OCI-LY7 (cell line): Measurements from ENCODE around the gene GNPTG. TPM values are rescaled to one million over a fixed set of nuclear protein-coding genes. Genes with fewer than 3 reads are reported as not detected.

Source experiments
- BruUV-seq: library from RNA; stranded (reverse); fragments of 400-500 nt; replicated peaks from 2 replicates; lab custom pipeline; 2021; lab: Mats Ljungman, UMichigan
- CTCF ChIA-PET: fragments of 300-600 bp; sonication (Branson Sonifier 250); formaldehyde crosslinking; loops from one replicate; lab custom pipeline; 2022; ENCODE audit warnings: antibody characterized with exemption; ENCODE audit not compliant: unreplicated experiment; lab: Charles Lee
- POLR2A ChIA-PET: fragments of 300-600 bp; sonication (Branson Sonifier 250); formaldehyde crosslinking; loops from one replicate; lab custom pipeline; 2022; ENCODE audit warnings: antibody characterized with exemption; lab: Charles Lee
- DNase-seq: peaks from one replicate; pipeline ENCODE4 v3.0.0-alpha.2; 2015; ENCODE audit warnings: low spot score
- H2AFZ ChIP-seq: fragments of 200-600 bp; sonication (generic), shearing (Covaris generic); 2 replicates; pipeline ENCODE4 v1.6.1; 2014; ENCODE audit warnings: mild to moderate bottlenecking, antibody characterized with exemption, low read length, moderate library complexity
- H3K27ac ChIP-seq: fragments of 200-600 bp; sonication (generic); 2 replicates; pipeline ENCODE4 v1.5.1; 2014; ENCODE audit warnings: mixed run types, low read depth, mild to moderate bottlenecking, moderate library complexity, low read length, inconsistent platforms; ENCODE audit not compliant: poor library complexity, severe bottlenecking
- H3K36me3 ChIP-seq: fragments of 200-600 bp; sonication (generic); 2 replicates; pipeline ENCODE4 v1.6.1; 2014; ENCODE audit warnings: mild to moderate bottlenecking, antibody characterized with exemption, low read length, moderate library complexity, mixed read lengths; ENCODE audit not compliant: insufficient read depth
- H3K4me1 ChIP-seq: fragments of 200-600 bp; sonication (generic); 2 replicates; pipeline ENCODE4 v1.5.1; 2014; ENCODE audit warnings: mild to moderate bottlenecking, low read length; ENCODE audit not compliant: insufficient read depth, poor library complexity, severe bottlenecking
- H3K4me2 ChIP-seq: fragments of 200-600 bp; sonication (generic); 2 replicates; pipeline ENCODE4 v1.6.1; 2014; ENCODE audit warnings: mild to moderate bottlenecking, low read length
- H3K4me3 ChIP-seq: fragments of 200-600 bp; sonication (generic); 2 replicates; pipeline ENCODE4 v1.5.1; 2014; ENCODE audit warnings: mild to moderate bottlenecking, low read depth, low read length; ENCODE audit not compliant: poor library complexity, severe bottlenecking
- H3K79me2 ChIP-seq: fragments of 200-600 bp; sonication (generic); 2 replicates; pipeline ENCODE4 v1.6.1; 2016; ENCODE audit warnings: low read depth, mild to moderate bottlenecking, low read length, moderate library complexity, mixed read lengths; ENCODE audit not compliant: insufficient read depth
- H3K9me2 ChIP-seq: fragments of 200-600 bp; sonication (generic); 2 replicates; pipeline ENCODE4 v1.6.1; 2016; ENCODE audit warnings: mild to moderate bottlenecking, low read length, mixed read lengths; ENCODE audit not compliant: insufficient read depth
- H3K9me3 ChIP-seq: fragments of 200-600 bp; sonication (generic); 2 replicates; pipeline ENCODE4 v1.6.1; 2014; ENCODE audit warnings: mild to moderate bottlenecking, mixed run types, low read length, mixed read lengths
- H4K20me1 ChIP-seq: fragments of 200-600 bp; sonication (generic); 2 replicates; pipeline ENCODE4 v1.6.1; 2014; ENCODE audit warnings: mild to moderate bottlenecking, antibody characterized with exemption, low read length, moderate library complexity, mixed read lengths; ENCODE audit not compliant: insufficient read depth
- CTCF ChIP-seq: fragments of 200-600 bp; sonication (generic); conservative IDR thresholded peaks from 2 replicates; pipeline ENCODE4 v1.5.1; 2014; ENCODE audit warnings: mild to moderate bottlenecking, antibody characterized with exemption, low read length, moderate library complexity, mixed read lengths
- EZH2phosphoT487 ChIP-seq: fragments of 200-600 bp; sonication (generic); IDR thresholded peaks from 2 replicates; pipeline ENCODE4 v1.6.1; 2018; ENCODE audit warnings: low read depth, borderline replicate concordance, mild to moderate bottlenecking, mixed run types, antibody characterized with exemption, low read length, moderate library complexity, mixed read lengths
- intact Hi-C: fragments of 100-400 bp; cut with micrococcal nuclease; formaldehyde crosslinking; loops from one replicate; pipeline ENCODE4 v1.10.0; 2022; ENCODE audit not compliant: unreplicated experiment
- total RNA-seq, 2 experiments: library from RNA; depleted of rRNA in 1 of 2; stranded (reverse); fragments of >200 nt in 1 of 2; shearing (Covaris generic) in 1 of 2; gene quantifications; 2 replicates each; pipeline ENCODE4 v1.2.3, GENCODE V29; 2014 to 2022

The GNPTG gene
- total RNA-seq, 2 experiments from 2014 or later: 21.3 to 24.1 TPM

GRCh38 chr16:1374418-1375297 is 22.9 kb downstream of the GNPTG start:
- no peaks in the 10 kb centered on the region for H4K20me1 ChIP-seq
- no peak overlapping the region for H3K27ac ChIP-seq
- H3K36me3 ChIP-seq: peaks cover 6% of the 10 kb centered on the region; the same call in 1 of the 2 replicates
- H3K4me3 ChIP-seq: no peak overlapping the region
- no peaks in the 10 kb centered on the region for H3K9me2 ChIP-seq
- intact Hi-C loops: no loop called here
- no peaks in the 10 kb centered on the region for H3K9me3 ChIP-seq
- peaks cover under 1% of the 10 kb centered on the region for H3K4me1 ChIP-seq
- no peak overlapping the region for H2AFZ ChIP-seq
- BruUV-seq: no TSS peak
- H3K79me2 ChIP-seq: no peaks in the 10 kb centered on the region
- H3K4me2 ChIP-seq: no peak overlapping the region
- POLR2A ChIA-PET: no interaction called here
- DNase-seq: no peak
- no peak for TF ChIP-seq CTCF
- TF ChIP-seq EZH2phosphoT487: no peak
- CTCF ChIA-PET: interaction anchor here (0.6 kb wide), 2 partner anchors 14 to 58 kb away, joined by 4 read pairs; no protein-coding TSS in a partner anchor

GRCh38 chr16:1375298-1375640 is 23.5 kb downstream of the GNPTG start:
- Histone ChIP-seq H2AFZ (no peak overlapping the region), H3K9me2 (no peaks in the 10 kb centered on the region), H3K27ac (no peak overlapping the region), H3K4me1 (peaks cover 5% of the 10 kb centered on the region), H4K20me1 (no peaks in the 10 kb centered on the region), H3K9me3 (no peaks in the 10 kb centered on the region), H3K4me2 (no peak overlapping the region), H3K4me3 (no peak overlapping the region), H3K79me2 (no peaks in the 10 kb centered on the region), H3K36me3 (peaks cover 2% of the 10 kb centered on the region; the same call in 1 of the 2 replicates)
- ChIA-PET POLR2A (no interaction called here), CTCF (no interaction called here)
- DNase-seq: no peak
- TF ChIP-seq EZH2phosphoT487 (no peak), CTCF (no peak)
- intact Hi-C loops: no loop called here
- no TSS peak for BruUV-seq

GRCh38 chr16:1375741-1376410 is 24.1 kb downstream of the GNPTG start:
- ChIA-PET CTCF (no interaction called here), POLR2A (no interaction called here)
- intact Hi-C loops: no loop called here
- TF ChIP-seq CTCF (no peak), EZH2phosphoT487 (no peak)
- Histone ChIP-seq H3K4me3 (no peak overlapping the region), H4K20me1 (no peaks in the 10 kb centered on the region), H3K27ac (no peak overlapping the region), H2AFZ (no peak overlapping the region), H3K36me3 (no peaks in the 10 kb centered on the region), H3K4me1 (peaks cover 5% of the 10 kb centered on the region), H3K9me2 (no peaks in the 10 kb centered on the region), H3K9me3 (no peaks in the 10 kb centered on the region), H3K79me2 (no peaks in the 10 kb centered on the region), H3K4me2 (no peak overlapping the region)
- no TSS peak for BruUV-seq
- DNase-seq: no peak
